Progenitor cell of endocrine pancreas (in vitro differentiated cells): ENCODE measurements around the gene RPTOR. TPM values are rescaled to one million over a fixed set of nuclear protein-coding genes. Genes with fewer than 3 reads are reported as not detected.

ENCODE experiments used
- DNase-seq: peaks from one replicate; pipeline ENCODE4 v3.0.0; 2021; ENCODE audit warnings: low spot score; ENCODE audit not compliant: unreplicated experiment
- H3K27ac Mint-ChIP-seq: 2 replicates; pipeline ENCODE4 v1.8.0; 2021; ENCODE audit warnings: mild to moderate bottlenecking, moderate library complexity, mixed read lengths
- H3K27me3 Mint-ChIP-seq: 2 replicates; pipeline ENCODE4 v1.8.0; 2021; ENCODE audit warnings: mixed read lengths
- H3K36me3 Mint-ChIP-seq: 2 replicates; pipeline ENCODE4 v1.8.0; 2022; ENCODE audit warnings: mixed read lengths; ENCODE audit not compliant: insufficient read depth
- H3K4me1 Mint-ChIP-seq: 2 replicates; pipeline ENCODE4 v1.8.0; 2021; ENCODE audit warnings: low read depth, mixed read lengths
- H3K4me3 Mint-ChIP-seq: 2 replicates; pipeline ENCODE4 v1.8.0; 2021; ENCODE audit warnings: low read depth, mild to moderate bottlenecking, moderate library complexity, mixed read lengths
- H3K9me3 Mint-ChIP-seq: 2 replicates; pipeline ENCODE4 v1.8.0; 2021; ENCODE audit warnings: low read depth, mixed read lengths
- total RNA-seq: library from RNA; stranded (reverse); gene quantifications from 2 replicates; pipeline ENCODE4 v1.2.1, GENCODE V29; 2021
- TF ChIP-seq, protein P1 (sequence below): fragments of 200-600 bp; sonication (generic); IDR thresholded peaks from one replicate; pipeline ENCODE4 v1.5.0; 2021; ENCODE audit warnings: antibody characterized with exemption, mild to moderate bottlenecking; ENCODE audit not compliant: unreplicated experiment

The RPTOR gene
- total RNA-seq, 1 donor from 2014 or later, result 40.0 TPM

DNA sequence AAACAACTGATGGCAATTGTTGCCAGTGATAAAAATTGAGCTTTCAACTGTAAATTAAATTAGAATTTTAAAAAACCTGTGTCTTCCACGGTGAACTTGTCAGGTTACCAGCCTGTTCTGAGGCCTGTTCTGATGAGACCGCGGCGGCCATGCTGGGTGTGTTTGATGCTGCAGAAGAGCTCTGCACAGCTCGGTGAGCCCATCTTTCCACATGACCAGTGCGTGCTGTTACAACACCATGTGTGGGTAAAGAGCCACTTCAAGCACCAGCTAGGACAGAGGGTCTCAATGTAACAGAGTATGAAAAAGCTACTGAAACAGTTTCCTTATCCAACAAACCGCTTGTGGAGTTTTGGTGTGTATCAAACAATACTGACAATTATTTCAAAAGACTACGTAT lies 48.5 kb downstream of the RPTOR start:
- Mint-ChIP-seq H3K9me3 (no peaks in the 10 kb centered on the region), H3K4me3 (no peak overlapping the region), H3K4me1 (peaks cover 15% of the 10 kb centered on the region), H3K36me3 (no peaks in the 10 kb centered on the region), H3K27ac (no peak overlapping the region), H3K27me3 (no peaks in the 10 kb centered on the region)
- TF ChIP-seq, protein P1, sequence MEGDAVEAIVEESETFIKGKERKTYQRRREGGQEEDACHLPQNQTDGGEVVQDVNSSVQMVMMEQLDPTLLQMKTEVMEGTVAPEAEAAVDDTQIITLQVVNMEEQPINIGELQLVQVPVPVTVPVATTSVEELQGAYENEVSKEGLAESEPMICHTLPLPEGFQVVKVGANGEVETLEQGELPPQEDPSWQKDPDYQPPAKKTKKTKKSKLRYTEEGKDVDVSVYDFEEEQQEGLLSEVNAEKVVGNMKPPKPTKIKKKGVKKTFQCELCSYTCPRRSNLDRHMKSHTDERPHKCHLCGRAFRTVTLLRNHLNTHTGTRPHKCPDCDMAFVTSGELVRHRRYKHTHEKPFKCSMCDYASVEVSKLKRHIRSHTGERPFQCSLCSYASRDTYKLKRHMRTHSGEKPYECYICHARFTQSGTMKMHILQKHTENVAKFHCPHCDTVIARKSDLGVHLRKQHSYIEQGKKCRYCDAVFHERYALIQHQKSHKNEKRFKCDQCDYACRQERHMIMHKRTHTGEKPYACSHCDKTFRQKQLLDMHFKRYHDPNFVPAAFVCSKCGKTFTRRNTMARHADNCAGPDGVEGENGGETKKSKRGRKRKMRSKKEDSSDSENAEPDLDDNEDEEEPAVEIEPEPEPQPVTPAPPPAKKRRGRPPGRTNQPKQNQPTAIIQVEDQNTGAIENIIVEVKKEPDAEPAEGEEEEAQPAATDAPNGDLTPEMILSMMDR, result no peak
- DNase-seq, result no peak

DNA sequence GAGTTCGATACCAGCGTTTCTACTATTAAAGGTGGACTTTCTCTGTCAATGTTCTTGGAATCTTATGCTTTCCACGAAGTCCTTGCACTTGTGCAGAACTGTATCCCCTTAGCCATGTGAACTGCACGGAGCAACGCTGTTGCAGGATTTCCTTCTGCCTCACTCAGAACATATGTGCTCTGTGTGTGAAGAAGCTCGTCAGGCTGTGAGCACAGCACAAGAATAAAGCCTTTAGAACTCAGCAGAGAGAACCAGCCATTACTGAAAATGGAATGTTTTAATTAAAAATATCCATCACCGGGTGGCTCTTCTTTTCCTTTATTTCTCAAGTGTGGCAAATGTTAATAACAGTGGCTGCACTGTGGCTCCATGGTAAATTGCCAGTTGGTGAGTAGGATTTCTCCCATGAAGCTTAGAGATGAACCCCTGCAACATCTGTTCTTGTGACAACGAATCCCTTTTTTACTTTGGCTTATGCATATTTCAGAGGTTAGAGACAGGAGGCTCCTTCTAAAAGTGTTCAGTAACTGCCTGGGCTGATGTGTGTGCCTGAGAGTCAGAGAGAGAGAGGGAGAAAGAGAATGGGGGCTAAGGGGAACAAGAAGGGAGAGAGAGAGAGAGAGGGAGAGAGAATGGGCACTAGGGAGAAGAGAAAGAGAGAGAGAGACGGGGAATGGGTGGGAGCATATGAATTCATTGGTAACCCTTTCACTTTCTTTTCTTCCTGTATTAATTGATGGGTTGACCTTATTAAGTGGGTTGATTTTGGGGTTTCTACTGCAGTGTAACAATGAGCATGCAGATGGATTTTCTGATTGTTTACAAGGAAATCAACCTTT lies 50.0 kb downstream of the RPTOR start:
- DNase-seq, result no peak
- Mint-ChIP-seq H3K4me3 (no peak overlapping the region), H3K27me3 (no peaks in the 10 kb centered on the region), H3K27ac (peak overlapping the region; percentile 48), H3K9me3 (no peaks in the 10 kb centered on the region), H3K4me1 (peaks cover 24% of the 10 kb centered on the region), H3K36me3 (no peaks in the 10 kb centered on the region)
- TF ChIP-seq, protein P1, result no peak

DNA sequence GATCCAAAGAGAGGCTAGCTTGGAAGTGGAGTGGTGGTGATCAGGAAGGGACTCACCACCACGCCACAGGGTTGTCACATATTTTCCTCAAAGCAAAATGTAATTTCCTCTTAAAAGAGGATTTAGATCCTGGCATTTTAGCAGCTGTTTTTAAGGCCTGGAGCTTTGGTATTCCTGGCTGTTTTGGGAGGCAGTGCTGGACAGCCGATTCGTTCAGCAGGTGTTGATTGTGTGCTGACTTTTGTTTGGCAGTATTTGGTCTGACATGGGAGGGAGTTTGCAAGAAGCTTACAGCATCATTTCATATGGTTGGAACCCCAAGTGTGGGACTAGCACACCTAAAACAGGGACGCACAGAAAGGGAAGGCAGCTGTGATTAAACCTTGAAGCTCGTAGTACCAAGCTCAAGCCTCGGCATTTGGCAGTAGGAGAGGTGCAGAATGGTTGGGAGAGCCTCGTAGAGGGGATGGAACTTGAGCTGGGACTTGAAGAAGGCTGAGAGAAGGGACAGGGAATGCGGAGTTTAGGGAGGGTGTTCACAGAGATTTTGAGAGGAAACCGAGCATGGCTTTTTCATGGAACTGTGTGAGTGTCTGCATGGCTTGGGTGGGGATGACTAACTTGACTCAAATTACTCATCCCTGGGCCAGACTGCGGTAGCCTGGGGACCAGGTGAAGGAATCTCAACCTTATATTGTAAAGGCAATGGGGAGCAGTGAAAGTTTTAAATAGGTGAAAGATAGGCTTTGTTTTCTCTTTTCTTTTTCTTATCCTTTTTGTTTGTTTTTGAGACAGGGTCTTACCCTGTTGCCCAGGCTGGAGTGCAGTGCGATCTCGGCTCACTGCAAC lies 52.3 kb downstream of the RPTOR start:
- Mint-ChIP-seq H3K9me3 (no peaks in the 10 kb centered on the region), H3K27ac (no peak overlapping the region)
- DNase-seq, result no peak

DNA sequence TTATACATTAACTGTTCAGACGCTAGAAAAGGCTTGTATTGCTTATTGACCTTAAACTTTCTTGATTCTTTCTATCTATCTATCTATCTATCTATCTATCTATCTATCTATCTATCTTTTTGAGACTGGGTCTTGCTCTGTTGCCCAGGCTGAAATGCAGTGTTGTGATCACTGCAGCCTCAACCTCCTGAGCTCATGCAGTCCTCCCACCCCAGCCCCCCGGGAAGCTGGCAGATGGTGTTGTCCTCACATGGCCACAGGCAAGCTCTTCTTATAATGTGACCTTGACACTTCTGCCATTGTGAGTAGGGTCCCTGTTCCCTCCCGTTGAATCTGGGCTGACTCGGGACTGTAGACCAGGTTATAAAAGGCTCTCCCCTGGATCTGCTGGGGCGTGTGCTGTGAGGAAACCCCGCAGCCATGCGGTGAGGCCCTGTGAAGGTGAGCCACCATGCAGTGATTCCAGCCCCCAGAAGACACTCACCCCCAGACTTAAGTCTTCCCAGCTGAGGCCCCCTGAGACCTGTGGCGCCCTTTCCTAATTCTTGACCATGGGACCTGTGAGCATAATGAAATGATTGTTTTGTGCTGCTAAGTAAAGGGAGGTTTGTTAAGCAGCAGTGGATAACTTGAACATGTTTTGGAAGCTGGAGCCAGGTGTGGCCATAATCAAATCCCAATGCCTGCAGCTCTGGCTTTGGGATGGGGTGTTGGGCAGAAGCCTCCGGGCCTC lies 54.3 kb downstream of the RPTOR start:
- Mint-ChIP-seq H3K27me3 (no peaks in the 10 kb centered on the region), H3K27ac (no peak overlapping the region), H3K4me1 (peaks cover 35% of the 10 kb centered on the region), H3K9me3 (peaks cover 6% of the 10 kb centered on the region), H3K36me3 (peaks cover 14% of the 10 kb centered on the region), H3K4me3 (no peak overlapping the region)
- TF ChIP-seq, protein P1, result no peak
- no peak for DNase-seq

More for the DNA sequence above, 52.3 kb downstream of the RPTOR start:
- no peak overlapping the region for H3K4me3 Mint-ChIP-seq
- TF ChIP-seq, protein P1, result no peak
- peaks cover 3% of the 10 kb centered on the region for H3K36me3 Mint-ChIP-seq
- peaks cover 35% of the 10 kb centered on the region for H3K4me1 Mint-ChIP-seq
- no peaks in the 10 kb centered on the region for H3K27me3 Mint-ChIP-seq
